Heart right ventricle (tissue), 16 donors: Measurements from ENCODE around the gene ARFIP2. TPM values are rescaled to one million over a fixed set of nuclear protein-coding genes. Genes with fewer than 3 reads are reported as not detected.
A peak's percentile ranks its signal among the peaks of the same experiment; 100 is the strongest.

Source experiments
- ATAC-seq, 8 donors: fragments of 200-7000 bp; cut with Tn5 transposase; one replicate each; pipeline ENCODE4 v1.9.1; 2020; ENCODE audit warnings: mild to moderate bottlenecking in 8 of 8, moderate library complexity in 8 of 8, moderate number of reproducible peaks in 1 of 8
- DNase-seq, 2 donors: peaks; one replicate each; pipeline ENCODE4 v3.0.0-alpha.2; 2020
- H3K27ac ChIP-seq, 10 donors: fragments of 200-600 bp; sonication (generic) in 2 of 10; one replicate each; pipeline versions ENCODE4 v1.5.0 to v1.8.0; 2020 to 2022; ENCODE audit warnings: mild to moderate bottlenecking in 3 of 10
- H3K27me3 ChIP-seq, 7 donors: fragments of 200-600 bp; one replicate each; pipeline ENCODE4 v1.8.0; 2021 to 2022; ENCODE audit warnings: mild to moderate bottlenecking in 2 of 7
- H3K36me3 ChIP-seq, 9 donors: fragments of 200-600 bp; sonication (generic) in 1 of 9; one replicate each; pipeline versions ENCODE4 v1.5.0 to v1.8.0; 2020 to 2022; ENCODE audit warnings: mild to moderate bottlenecking in 2 of 9
- H3K4me1 ChIP-seq, 9 donors: fragments of 200-600 bp; sonication (generic) in 1 of 9; one replicate each; pipeline versions ENCODE4 v1.5.0 to v1.8.0; 2020 to 2022; ENCODE audit warnings: mild to moderate bottlenecking in 4 of 9
- H3K4me3 ChIP-seq, 10 donors: fragments of 200-600 bp; sonication (generic) in 2 of 10; one replicate each; pipeline versions ENCODE4 v1.5.0 to v1.8.0; 2020 to 2022; ENCODE audit warnings: mild to moderate bottlenecking in 7 of 10, moderate library complexity in 2 of 10
- H3K9me3 ChIP-seq, 11 donors: fragments of 200-600 bp in 10 of 11; sonication (generic) in 2 of 11; one replicate each; pipeline versions ENCODE4 v1.5.0 to v1.8.0; 2013 to 2022; ENCODE audit warnings: mild to moderate bottlenecking in 2 of 11, control low read depth in 1 of 11, moderate library complexity in 1 of 11
- WGBS, 2 donors: extraction: QIAGEN DNeasy Blood & Tissue Kit; methylation state at CpG; one replicate each; pipeline ENCODE4 v1.1.7; 2013; ENCODE audit warnings: inconsistent platforms in 1 of 2; 5-methylcytosine and 5-hydroxymethylcytosine counted together
- intact Hi-C, 10 donors: fragments of 100-400 bp; cut with DNase I; formaldehyde crosslinking; loops; one replicate each; pipeline versions ENCODE4 v1.11.1 to v1.14.2; 2022
- polyA plus RNA-seq, 2 donors: library from polyadenylated mRNA; stranded (reverse); fragments of 200-250 nt; gene quantifications; one replicate each; pipeline ENCODE4 v1.2.3, GENCODE V29; 2013
- total RNA-seq, 10 donors: library from RNA; stranded (reverse); fragmentation: NEBNext Ultra II Directional in 3 of 10; extraction: Animal tissue kit (Norgen Biotek cat#: 25700) in 3 of 10; gene quantifications; one replicate each; pipeline versions ENCODE4 v1.2.1 to v1.2.4, GENCODE V29; 2021 to 2023
- TF ChIP-seq, protein P1 (sequence below), 9 donors: fragments of 200-600 bp; sonication (generic) in 2 of 9; IDR thresholded peaks; one replicate each; pipeline versions ENCODE4 v1.5.0 to v1.8.0; 2021 to 2022; ENCODE audit warnings: antibody characterized with exemption in 9 of 9, mild to moderate bottlenecking in 5 of 9, moderate library complexity in 1 of 9
- donor health status: Arrhythmogenic right ventricular cardiomyopathy.
- donor health status: ischemic (EF 13 %, LVEDD 7.1; RV severe dilation, severe dysfunction).
- donor health status: healthy with polysubstance abuse.
- donor health status: DM: no; HTN: yes; CAD: no.
- donor health status: DM: no; HTN: no; CAD: no.
- donor health status: ischemic (EF 25% LVEDD 6.9; RV normal size, moderate dysfunction).
- donor health status: ischemic (EF 25% LVEDD 5.7; RV mildly dilated, moderate dysfunction).
- donor health status: healthy.
- donor health status: DM: yes; HTN: yes; CAD: no.
- donor health status: Ischemic cardiomyopathy.
- donor health status: ischemic (EF 35%, LVEDD 5.7; RV mildly dilated, moderate dysfunction).
- donor health status: nonischemic (EF 11% LVEDD 7.7; RV severe dilation, severe dysfunction).
- donor health status: DM: yes; HTN: yes; CAD: no.
- donor health status: PGD.
- donor health status: ischemic (EF 29% LVEDD 5.4; RV normal size, mild dysfunction).
- donor health status: nonischemic (EF 23%, LVEDD 6.1; RV moderate dilation, normal function).

Gene ARFIP2
- total and polyA plus RNA-seq, 12 donors, result 12.4 to 36.8 (median 15.3) TPM

DNA sequence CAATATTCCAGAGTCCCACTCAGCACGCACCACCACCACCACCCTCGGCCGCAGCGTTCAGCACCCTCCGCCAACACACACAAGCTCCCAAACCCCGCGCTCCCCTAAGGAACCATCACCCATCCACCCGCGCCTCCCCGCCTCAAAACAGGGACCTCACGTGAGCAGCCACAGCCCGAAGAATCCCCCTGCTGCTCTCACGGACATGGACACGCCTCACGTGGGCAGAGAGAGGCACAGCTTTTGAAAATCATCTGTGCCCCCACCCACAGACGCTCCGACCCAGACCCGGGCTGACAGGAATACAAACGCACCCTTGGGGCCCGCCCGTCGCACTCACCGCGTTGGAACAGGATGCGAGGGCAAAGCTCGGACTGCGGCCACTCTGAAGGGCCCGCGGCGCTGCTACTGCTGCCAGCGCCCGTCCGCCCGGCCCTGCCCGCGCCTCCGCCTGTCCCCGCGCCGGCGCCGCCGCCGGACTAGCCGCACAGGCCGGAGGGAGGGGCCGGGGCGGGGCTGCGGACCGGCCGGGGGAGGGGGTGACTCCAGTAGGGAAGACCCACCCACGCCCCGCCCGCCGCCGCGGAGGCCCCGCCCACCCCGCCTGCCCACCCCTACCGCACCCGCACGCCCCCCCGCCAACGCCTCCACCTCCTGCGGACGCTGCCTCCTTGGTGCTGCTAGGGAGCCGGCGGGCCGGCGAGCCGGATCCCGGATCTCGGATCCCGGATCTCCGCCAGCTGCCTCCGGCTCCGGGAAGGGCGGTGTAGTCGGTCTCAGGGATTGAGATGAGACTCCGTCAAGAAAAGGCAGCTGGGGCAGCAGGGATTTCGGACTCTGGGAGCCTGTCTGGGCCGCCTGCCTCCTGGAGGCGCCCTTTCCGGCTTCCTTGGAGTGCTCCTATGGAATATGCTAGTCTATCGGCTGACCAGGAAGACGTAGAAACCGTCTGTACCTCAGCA, 7.4 kb downstream of the ARFIP2 start, which contains the start of gene TRIM3:
Gene TRIM3 (minus strand): TSS at position 491 of the 962 bp plus-strand sequence. CDS start 8,246 bp downstream, outside the sequence.
- no peaks in the 10 kb centered on the region for H3K9me3 ChIP-seq
- TF ChIP-seq, protein P1, sequence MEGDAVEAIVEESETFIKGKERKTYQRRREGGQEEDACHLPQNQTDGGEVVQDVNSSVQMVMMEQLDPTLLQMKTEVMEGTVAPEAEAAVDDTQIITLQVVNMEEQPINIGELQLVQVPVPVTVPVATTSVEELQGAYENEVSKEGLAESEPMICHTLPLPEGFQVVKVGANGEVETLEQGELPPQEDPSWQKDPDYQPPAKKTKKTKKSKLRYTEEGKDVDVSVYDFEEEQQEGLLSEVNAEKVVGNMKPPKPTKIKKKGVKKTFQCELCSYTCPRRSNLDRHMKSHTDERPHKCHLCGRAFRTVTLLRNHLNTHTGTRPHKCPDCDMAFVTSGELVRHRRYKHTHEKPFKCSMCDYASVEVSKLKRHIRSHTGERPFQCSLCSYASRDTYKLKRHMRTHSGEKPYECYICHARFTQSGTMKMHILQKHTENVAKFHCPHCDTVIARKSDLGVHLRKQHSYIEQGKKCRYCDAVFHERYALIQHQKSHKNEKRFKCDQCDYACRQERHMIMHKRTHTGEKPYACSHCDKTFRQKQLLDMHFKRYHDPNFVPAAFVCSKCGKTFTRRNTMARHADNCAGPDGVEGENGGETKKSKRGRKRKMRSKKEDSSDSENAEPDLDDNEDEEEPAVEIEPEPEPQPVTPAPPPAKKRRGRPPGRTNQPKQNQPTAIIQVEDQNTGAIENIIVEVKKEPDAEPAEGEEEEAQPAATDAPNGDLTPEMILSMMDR (IDR thresholded peaks at IDR 0.05), result peak in 4 of 9 donors; percentile 22 to 44 (median 32)
- H3K27me3 ChIP-seq, result no peaks in the 10 kb centered on the region
- 1% methylated on average over 73 to 87 of the region's 87 CpGs for WGBS, 2 donors
- intact Hi-C loops, result loop anchor here in 1 of 10 donors (1.0 kb wide), 1 partner anchor 83 kb away; the partner anchor contains the start of gene SMPD1
- DNase-seq (peak; percentile 95 to 97), ATAC-seq (peak; percentile 84 to 95 (median 90))
- H3K4me1 ChIP-seq, result peaks cover 0 to 39% (median 28%) of the 10 kb centered on the region in 9 donors
- H3K27ac ChIP-seq, result peak within 1 kb of the TSS; percentile 74 to 98 (median 94)
- H3K36me3 ChIP-seq, result peaks cover 0 to 28% (median 20%) of the 10 kb centered on the region in 9 donors
- peak within 1 kb of the TSS; percentile 54 to 97 (median 90) for H3K4me3 ChIP-seq

DNA sequence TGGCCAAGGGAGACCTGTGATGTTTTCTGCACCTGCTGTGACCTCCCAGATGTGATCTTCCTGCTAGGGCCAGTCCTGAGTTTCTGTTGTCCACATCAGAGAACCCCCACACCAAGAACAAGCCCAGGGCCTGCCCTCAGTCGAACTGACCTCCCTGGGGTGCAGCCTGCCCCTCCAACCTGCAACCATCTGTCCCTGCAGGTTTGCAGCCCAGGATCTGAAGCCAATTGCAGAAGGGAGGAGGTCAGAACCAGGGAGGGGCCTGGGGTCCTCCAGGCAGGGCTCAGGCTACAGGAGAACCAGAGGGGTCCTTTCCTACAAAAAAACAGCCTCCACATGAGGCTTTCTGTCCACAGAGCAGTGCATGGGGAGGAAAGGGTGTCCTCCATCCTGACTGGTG, 8.2 kb downstream of the ARFIP2 start:
- TF ChIP-seq, protein P1 (IDR thresholded peaks at IDR 0.05), result no peak
- peaks cover 0 to 20% (median 12%) of the 10 kb centered on the region in 9 donors for H3K36me3 ChIP-seq
- no peaks in the 10 kb centered on the region for H3K9me3 ChIP-seq
- H3K27ac ChIP-seq, result peak overlapping the region in 7 of 10 donors; percentile 91 to 98 (median 94)
- 38 to 43% methylated on average over 1 of the region's 1 CpG for WGBS, 2 donors
- no peaks in the 10 kb centered on the region for H3K27me3 ChIP-seq
- no peak for DNase-seq
- no peak for ATAC-seq
- peaks cover 0 to 43% (median 30%) of the 10 kb centered on the region in 9 donors for H3K4me1 ChIP-seq
- intact Hi-C loops, result no loop called here
- peak overlapping the region; percentile 54 to 97 (median 90) for H3K4me3 ChIP-seq

DNA sequence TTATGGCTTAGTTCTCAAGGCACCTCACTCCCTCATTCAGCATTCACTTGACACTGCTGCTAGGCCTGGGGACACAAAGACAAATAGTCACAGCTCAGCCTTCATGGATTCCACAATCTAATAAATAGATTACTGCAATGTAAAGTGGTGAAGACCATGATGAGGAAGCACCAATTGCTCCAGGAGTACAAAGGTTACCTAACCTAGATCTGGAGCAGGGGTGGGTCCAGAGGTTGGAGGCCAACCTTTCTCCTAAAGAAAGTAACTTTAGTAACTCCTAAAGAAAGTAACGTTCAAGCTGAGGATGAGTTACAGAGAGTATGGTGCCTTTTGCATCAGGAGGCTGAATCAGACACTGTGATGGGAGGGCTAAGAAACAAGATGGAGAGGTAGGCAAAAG, 11.5 kb downstream of the ARFIP2 start:
- intact Hi-C loops, result no loop called here
- no peak for ATAC-seq
- H3K36me3 ChIP-seq, result peaks cover 0 to 19% (median 2%) of the 10 kb centered on the region in 9 donors
- no peak for DNase-seq
- no peaks in the 10 kb centered on the region for H3K27me3 ChIP-seq
- TF ChIP-seq, protein P1 (IDR thresholded peaks at IDR 0.05), result no peak
- no peak overlapping the region for H3K4me3 ChIP-seq
- peak overlapping the region in 9 of 10 donors; percentile 29 to 76 (median 70) for H3K27ac ChIP-seq
- peaks cover 0 to 35% (median 30%) of the 10 kb centered on the region in 9 donors for H3K4me1 ChIP-seq
- 93 to 100% methylated on average over 1 of the region's 1 CpG for WGBS, 2 donors
- H3K9me3 ChIP-seq, result no peaks in the 10 kb centered on the region

DNA sequence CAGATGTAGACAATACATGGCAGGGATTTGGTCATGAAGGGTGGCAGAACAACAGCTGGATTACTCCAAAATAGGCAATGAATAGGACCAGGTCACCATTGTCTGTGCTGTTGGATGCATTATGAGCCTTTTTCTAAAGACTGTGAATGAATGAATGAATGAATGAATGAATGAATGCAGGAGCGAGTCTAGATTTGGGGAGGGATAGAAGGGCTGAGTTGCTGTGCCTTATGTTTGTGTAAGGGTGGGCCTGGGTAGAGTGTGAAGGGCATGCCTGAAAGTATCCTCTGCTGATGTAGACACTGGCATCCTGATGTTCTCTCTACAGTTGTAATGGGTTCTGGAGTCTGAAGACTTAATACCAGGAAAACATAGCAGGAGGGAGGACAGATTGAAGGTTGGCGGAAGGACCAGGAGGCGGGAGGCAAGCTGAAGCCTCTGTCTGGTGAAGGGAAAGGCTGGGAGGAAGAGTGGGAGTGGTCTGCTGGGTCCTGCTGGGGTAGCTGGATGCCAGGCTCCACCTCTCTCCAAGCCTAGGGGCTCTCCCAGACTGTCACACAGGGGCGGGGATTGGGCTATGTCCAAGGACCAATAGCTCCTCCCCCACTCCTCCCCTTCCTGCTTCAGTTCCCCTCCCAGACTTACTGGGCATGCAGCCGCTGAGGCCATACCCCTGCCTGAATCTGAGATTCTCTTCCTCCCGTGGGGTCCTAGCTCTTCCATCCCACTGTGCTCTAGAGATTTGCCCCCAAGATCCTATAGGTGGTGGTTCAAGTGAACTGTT, 12.2 kb downstream of the ARFIP2 start:
- intact Hi-C loops, result no loop called here
- ATAC-seq, result peak; percentile 83 to 94 (median 90)
- Histone ChIP-seq H3K4me1 (peaks cover 0 to 30% (median 28%) of the 10 kb centered on the region in 9 donors), H3K27me3 (no peaks in the 10 kb centered on the region), H3K9me3 (no peaks in the 10 kb centered on the region), H3K4me3 (no peak overlapping the region), H3K27ac (peak overlapping the region in 9 of 10 donors; percentile 29 to 76 (median 70)), H3K36me3 (peaks cover 0 to 26% (median 9%) of the 10 kb centered on the region in 9 donors)
- DNase-seq, result peak; percentile 89 to 95
- TF ChIP-seq, protein P1 (IDR thresholded peaks at IDR 0.05), result no peak
- WGBS, 2 donors, result 28 to 36% methylated on average over 6 of the region's 6 CpGs
